ENCODE measurements around the gene SYNGR4.
"Not testable (repeated sequence)": the region's sequence is repeated elsewhere in the genome, so short reads cannot be mapped to it uniquely, and the experiment has no call there.

SYNGR4 gene, protein sequence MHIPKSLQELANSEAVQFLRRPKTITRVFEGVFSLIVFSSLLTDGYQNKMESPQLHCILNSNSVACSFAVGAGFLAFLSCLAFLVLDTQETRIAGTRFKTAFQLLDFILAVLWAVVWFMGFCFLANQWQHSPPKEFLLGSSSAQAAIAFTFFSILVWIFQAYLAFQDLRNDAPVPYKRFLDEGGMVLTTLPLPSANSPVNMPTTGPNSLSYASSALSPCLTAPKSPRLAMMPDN

DNA sequence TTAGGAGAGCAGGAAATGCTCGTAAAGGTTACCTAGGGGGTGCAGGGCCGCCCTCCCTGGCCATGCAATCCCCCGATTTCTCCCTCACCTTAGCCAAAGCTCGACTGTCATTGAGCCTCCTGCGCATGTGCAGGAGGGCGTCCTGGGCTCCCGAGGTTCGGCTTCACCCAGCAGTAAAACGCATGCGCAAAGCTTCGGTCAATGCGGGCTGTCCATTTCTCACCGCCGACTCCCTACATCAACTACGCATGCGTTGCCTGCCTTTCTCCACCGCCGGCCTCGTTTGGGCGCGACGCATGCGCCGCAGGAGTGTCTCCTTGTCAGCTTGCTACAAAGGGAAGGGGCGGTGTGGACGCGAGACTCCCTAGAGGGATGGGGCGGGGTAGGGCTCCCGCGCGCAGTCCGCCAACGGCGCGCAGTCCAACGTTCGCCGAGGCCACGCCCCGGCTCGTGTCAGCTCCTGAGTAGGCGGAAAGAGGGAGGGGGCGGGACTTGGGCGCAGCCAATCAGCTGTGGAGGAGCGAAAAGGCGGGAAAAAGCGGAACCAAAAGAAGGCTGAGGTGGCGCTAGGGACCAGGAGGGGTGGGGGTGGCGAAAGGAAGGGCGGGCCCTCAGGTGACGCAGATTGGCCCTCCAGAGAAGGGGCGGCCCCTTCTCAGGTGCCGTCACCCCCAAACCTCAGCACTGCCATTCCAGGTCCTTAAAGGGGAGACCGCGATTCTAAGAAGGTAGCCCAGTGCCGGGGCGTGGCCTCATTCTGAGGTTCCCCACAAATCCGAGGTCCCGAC is at the start of gene SYNGR4, which contains the start of gene TMEM143:
Gene SYNGR4 (plus strand): TSS at position 558 of the 788 bp plus-strand sequence. CDS start 1,476 bp downstream, outside the sequence.
Gene TMEM143 (minus strand): TSS at position 131 of the 788 bp plus-strand sequence. CDS start 20 bp downstream, at position 111.
- in situ Hi-C loops (cut with MboI; ENCODE audit: low pct_unique_long_range_greater_than_20kb, low sequenced_read_pairs), result no loop called here
- peak; percentile 100 for DNase-seq

DNA sequence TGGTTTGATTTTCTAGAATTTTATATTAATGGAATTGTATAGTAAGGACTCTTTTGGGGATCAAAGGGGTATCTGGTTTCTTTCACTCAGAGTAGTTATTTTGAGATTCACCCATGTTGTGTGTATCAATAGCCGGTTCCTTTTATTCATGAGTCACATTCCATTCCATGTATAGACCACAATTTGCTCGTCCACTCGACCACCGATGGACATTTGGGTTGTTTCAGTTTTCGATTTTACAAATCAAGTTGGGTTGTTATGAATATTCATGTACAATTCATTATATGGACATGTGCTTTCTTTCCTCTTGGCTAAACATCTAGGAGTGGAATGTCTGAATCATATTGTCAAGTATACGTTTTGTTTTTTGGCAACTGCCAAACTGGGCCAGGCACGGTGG is 48.5 kb upstream of the SYNGR4 start:
- in situ Hi-C loops (cut with MboI; ENCODE audit: low pct_unique_long_range_greater_than_20kb, low sequenced_read_pairs), result no loop called here
- no peak for DNase-seq

DNA sequence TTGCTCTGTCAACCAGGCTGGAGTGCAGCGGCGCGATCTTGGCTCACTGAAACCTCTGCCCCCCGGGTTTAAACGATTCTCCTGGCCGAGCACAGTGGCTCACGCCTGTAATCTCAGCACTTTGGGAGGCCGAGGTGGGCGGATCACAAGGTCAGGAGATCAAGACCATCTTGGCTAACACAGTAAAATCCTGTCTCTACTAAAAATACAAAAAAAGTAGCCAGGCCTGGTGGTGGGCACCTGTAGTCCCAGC is 46.5 kb upstream of the SYNGR4 start:
- DNase-seq; in situ Hi-C loops (cut with MboI; ENCODE audit: low pct_unique_long_range_greater_than_20kb, low sequenced_read_pairs): not testable (repeated sequence)

DNA sequence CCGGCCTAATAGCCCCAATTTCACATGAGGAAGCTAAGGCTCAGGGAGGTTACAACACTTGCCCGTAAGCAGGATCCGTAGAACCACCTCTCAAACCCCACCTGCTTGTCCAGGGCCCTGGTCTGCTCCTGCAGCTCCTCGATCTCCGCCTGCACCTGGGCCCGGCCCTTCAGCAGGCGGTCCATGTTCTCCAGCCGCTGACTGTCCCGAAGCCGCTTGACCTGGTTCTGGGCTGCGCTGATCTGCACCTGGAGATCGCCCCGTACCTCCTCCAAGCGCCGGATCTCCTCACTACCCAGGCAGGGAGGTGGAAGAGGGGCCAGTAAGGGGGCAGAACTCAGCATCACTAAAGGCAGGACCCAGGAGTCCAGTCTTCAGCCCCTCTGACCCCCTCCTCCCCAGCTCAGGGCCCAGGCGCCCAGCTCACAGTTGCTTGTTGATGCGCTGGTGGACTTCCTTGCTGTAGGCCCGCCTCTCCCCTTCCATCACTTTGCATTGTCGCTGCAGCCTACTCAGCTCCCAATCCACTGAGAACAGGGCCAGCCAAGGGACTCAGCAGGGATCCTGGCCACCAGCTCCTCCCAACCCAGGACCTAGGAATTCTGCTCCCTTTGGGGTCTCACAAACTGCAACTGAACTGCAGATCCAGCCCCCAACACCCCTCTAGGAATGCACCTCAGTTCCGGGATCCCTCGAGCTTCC is 45.7 kb upstream of the SYNGR4 start:
- DNase-seq, result no peak
- in situ Hi-C loops (cut with MboI; ENCODE audit: low pct_unique_long_range_greater_than_20kb, low sequenced_read_pairs), result no loop called here

DNA sequence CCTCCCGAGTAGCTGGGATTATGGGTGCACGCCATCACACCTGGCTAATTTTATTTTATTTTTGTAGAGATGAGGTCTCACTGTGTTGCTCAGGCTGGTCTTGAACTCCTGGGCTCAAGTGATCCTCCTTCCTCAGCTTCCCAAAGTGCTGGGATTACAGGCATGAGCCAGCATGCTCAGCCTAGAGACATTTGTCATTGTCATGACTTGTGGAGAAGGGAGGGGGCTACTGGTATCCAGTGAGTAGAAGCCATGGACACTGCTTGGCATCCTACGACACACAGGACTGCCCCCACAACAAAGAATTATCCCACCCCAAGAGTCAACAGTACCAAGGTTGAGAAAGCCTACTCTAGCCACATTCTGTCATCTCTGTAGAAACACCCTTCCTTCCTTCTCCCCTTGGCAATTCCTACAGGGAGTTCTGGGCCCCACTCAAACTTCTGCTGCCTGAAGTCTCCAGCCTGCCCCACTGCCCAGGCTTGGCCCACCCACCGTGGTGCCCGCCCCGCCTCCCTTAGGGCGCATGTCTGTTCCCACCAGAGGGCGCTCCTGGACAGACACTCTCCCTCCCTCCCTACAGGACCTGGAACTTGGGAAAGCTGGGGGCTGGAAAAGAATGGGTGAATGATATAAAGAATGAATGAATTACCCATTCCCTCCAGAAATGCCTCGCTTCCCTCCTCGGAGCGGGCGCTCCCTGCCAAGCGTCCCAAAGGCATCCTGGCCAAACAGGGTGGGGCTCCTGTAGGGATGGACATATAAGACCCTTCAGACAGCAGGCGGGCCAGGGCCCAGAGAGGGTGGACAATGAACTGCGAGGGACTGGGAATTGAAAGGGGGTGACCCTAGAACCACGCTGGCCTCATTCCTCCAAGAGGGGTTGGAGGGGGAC is 44.3 kb upstream of the SYNGR4 start:
- in situ Hi-C loops (cut with MboI; ENCODE audit: low pct_unique_long_range_greater_than_20kb, low sequenced_read_pairs), result no loop called here
- peak; percentile 88 for DNase-seq

DNA sequence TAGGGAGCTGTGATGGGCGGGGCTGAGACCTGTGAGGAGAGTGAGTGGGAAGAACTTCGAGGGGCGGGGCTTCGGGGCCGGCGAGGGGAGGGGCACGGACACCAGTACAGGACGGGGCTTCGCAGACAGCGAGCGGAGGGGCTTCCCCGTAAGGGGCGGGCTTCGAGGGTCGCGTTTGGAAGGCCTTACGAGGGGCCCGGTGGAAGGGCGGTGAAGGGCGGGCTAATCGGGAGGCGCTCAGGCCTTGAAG is 42.9 kb upstream of the SYNGR4 start:
- in situ Hi-C loops (cut with MboI; ENCODE audit: low pct_unique_long_range_greater_than_20kb, low sequenced_read_pairs), result no loop called here

DNA sequence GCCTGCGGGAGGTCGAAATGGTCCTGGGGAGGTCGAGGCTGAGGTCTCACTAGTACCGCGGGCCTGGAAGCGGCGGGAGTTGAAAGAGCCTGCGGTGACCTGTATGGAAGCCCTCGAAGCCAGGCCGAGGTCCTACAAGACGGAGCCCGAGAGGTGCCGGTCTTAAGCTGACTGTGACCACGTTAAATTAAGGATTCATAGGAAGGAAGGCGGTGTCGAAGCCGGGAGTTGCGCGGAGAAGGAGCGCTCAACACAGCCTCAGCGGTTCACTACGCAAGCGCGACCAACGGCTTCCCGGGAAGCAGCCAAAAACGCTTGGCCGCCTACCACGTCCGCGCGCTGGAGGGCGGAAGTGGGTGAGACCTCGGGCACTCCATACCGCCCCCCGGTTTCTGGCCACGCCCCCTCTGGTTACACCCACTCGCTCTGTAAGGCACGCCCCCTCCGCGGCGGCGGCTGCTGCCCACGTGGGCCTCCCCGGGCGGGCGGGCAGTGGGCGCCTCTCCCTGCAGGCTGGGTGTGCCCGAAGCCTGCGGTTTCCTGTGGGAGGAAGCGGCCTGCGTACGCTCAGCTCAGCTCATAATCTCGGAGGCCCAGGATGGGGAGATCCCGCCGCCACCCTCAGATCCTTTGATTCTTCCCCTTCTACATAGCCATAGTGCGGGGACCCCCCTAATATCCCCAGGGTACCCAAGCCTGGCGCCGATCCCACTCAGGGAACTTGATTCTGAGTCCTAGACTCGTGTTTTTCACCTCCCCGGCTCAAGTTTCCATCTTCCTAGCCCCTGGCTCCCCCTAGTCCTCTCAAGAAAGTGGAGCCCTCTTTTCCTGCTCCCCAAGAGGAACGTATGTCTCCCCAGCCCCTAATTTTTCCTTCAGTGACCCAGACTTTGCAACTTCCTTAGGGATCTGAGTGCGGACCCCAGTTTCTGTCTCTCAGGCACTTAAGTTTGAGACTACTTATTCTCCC is 42.3 kb upstream of the SYNGR4 start:
- in situ Hi-C loops (cut with MboI; ENCODE audit: low pct_unique_long_range_greater_than_20kb, low sequenced_read_pairs), result no loop called here
- peak; percentile 99 for DNase-seq

More for the DNA sequence above, 42.9 kb upstream of the SYNGR4 start:
- DNase-seq, result peak; percentile 93

DNA sequence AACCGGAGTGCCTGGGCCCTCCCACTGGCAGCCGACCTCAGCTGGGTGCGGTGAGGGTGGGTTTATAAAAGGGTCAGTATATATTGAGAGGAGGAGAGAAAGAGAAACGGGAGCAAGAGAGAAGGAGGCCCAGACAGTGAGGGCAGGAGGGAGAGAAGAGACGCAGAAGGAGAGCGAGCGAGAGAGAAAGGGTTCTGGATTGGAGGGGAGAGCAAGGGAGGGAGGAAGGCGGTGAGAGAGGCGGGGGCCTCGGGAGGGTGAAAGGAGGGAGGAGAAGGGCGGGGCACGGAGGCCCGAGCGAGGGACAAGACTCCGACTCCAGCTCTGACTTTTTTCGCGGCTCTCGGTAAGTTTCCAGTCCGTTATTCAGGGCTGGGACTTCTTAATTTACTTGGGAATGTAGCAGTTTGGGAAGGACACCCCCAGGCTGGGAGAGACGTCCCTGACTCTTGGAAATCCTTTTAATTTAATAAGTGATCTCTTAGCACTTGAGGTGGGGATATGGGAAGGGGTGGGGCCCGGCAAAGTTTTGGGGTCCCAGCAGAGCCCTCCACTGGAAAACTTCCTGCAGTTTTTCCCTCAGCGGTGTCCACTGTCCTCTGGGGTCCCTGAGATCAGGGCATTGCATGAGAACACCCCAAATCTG is 38.8 kb upstream of the SYNGR4 start, which contains the start of gene EMP3:
Gene EMP3 (plus strand): TSS at position 288 of the 646 bp plus-strand sequence. CDS start 1,293 bp downstream, outside the sequence.
- in situ Hi-C loops (cut with MboI; ENCODE audit: low pct_unique_long_range_greater_than_20kb, low sequenced_read_pairs), result loop anchor here (25.0 kb wide), 1 partner anchor 262 kb away; no protein-coding TSS in a partner anchor
- peak; percentile 90 for DNase-seq

DNA sequence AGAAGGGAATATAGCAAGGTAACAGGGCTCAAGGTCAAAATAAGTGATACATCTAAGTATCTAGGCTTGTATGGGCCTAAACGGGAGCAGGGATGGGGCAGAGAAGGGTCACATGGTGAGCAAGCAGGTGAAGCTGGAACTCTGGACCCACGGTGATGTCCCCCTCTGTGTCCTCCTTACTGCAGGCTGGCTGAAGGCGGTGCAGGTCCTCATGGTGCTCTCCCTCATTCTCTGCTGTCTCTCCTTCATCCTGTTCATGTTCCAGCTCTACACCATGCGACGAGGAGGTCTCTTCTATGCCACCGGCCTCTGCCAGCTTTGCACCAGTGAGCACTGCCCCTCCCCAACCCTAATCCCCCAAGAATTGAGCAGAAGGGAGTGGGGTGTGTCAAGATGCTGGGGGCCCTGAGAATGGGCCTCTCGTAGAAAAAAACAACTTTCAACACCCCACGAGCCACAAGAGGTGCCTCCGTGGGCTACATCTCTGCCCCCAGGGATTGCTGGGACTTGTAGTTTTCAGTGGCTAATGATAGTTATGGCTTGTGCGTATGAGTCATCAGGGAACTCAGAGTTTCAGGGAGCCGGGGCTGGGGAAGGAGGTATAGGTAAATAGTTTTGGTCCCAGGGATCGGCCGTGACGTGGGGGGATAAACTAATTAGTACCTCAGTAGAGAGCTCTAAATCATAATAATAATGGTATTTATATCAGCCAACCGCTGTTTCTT is 34.8 kb upstream of the SYNGR4 start:
- in situ Hi-C loops (cut with MboI; ENCODE audit: low pct_unique_long_range_greater_than_20kb, low sequenced_read_pairs), result loop anchor here (25.0 kb wide), 1 partner anchor 258 kb away; no protein-coding TSS in a partner anchor
- no peak for DNase-seq

DNA sequence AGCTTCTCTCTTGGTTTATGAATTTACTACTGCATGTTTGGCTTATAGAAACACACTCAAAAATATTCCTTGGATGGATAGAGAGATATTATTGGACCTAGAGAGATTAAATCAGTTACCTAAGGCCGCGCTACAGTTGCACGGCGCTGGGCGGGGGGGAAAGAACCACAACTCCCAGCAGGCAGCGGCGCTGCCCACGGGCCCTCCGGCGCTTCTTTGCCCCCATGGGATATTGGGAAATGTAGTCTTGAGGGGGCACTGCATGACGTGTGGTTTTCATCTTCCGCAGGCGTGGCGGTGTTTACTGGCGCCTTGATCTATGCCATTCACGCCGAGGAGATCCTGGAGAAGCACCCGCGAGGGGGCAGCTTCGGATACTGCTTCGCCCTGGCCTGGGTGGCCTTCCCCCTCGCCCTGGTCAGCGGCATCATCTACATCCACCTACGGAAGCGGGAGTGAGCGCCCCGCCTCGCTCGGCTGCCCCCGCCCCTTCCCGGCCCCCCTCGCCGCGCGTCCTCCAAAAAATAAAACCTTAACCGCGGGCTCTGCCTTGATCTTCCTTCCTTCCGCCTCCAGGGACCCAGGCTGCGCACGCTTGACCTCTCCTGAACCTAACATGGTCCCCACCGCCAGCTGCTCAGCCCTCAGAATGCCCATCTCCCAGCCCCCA is 34.0 kb upstream of the SYNGR4 start:
- in situ Hi-C loops (cut with MboI; ENCODE audit: low pct_unique_long_range_greater_than_20kb, low sequenced_read_pairs), result loop anchor here (25.0 kb wide), 1 partner anchor 257 kb away; no protein-coding TSS in a partner anchor
- peak; percentile 95 for DNase-seq

DNA sequence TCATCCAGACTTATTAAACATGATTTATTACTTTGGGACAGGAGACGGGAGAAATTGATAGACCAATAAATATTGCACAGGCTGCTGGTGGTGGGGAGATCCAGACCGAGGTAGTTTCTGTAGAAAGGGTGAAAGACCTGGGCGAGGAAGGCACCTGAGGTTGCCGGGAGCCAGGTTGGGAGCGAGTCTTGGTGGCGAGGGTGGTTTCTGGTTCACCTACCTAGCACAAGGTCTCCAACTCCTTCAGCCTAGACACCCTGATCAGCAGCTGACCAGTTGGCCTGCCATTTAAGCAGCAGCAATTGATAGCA is 31.9 kb upstream of the SYNGR4 start:
- in situ Hi-C loops (cut with MboI; ENCODE audit: low pct_unique_long_range_greater_than_20kb, low sequenced_read_pairs), result loop anchor here (25.0 kb wide), 1 partner anchor 255 kb away; no protein-coding TSS in a partner anchor
- DNase-seq, result no peak

DNA sequence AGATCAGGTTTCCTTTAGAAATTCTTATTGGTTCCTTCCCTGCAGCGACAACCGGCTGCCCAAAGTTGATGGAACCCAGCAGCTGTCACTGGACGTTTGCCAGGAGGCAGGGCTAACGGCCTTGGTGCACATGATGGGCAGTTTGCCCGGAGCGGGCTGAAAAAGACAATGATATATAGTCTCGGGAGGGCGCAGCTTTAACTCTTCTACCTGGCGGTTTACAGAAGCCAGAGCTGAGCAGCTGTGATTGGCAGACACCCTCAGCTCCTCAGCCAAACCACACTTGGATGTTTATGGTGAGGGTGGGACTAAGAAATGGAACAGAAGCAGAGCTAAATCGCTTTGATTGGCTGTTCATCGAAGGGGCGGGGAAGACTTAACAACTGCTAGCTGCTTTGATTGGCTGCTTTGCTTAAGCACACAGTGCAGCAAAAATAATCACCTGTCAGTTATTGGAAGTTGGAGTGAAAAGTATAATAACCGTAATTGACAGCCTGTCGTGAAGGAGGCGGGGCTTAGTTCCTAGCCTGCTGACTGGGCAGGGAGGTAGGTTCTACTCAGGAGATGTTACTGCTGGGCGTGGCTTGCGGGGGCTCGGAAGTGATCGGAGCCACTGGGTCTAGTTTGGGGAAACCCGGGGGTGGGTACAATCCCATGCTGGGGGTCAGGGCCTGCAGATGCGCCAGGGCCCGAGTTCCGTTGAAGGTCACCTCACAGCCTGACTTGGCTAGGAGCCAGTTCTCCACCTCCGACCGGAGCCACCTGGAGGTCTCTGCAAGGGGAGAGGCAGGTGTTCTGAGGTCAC is 31.3 kb upstream of the SYNGR4 start:
- in situ Hi-C loops (cut with MboI; ENCODE audit: low pct_unique_long_range_greater_than_20kb, low sequenced_read_pairs), result loop anchor here (25.0 kb wide), 1 partner anchor 254 kb away; no protein-coding TSS in a partner anchor
- DNase-seq, result peak; percentile 99

DNA sequence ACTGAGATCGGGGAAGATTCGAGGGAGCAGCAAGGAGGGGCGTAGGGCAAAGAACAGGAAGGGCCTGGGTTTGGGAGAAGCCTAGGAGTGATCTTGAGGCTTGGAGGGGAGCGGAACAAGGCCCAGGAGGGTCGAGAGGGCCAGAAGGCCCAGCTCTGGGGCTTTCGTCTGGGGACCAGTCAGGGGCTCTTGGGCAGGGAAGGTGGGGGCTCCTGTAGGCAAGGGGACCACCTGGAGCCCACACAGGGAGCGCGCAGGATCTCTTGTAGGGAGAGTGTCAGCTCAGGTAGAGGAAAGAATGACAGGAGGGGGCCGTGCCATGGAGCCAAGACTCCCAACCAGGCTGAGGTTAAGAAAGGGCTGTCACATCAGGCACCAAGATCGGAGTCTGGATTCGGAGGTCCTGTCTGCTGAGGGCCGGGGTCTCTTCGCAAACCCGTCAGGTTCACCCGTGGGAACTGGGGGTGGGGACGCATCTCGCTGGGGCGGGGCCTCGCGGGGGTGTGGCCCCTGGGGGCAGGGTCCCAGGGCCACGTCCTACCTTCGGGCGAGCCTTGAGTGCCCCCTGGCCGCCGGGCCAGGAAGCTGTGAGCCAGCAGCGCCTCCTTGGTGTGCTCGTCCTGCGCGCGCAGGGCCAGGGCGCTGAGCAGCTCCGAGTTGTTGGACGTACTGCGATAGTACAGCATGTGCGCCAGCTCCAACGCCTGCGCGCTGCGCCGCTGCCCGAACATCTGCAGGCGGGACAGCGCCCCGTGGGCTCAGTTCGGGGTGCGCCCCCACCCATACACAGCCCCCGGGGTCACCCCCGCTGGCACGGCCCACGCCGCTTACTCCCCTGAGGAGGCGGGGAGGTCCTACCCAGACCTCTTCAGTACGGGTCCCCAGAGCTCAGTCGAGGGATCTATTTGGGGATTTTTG is 30.4 kb upstream of the SYNGR4 start:
- in situ Hi-C loops (cut with MboI; ENCODE audit: low pct_unique_long_range_greater_than_20kb, low sequenced_read_pairs), result loop anchor here (25.0 kb wide), 1 partner anchor 254 kb away; no protein-coding TSS in a partner anchor
- DNase-seq, result peak; percentile 92

DNA sequence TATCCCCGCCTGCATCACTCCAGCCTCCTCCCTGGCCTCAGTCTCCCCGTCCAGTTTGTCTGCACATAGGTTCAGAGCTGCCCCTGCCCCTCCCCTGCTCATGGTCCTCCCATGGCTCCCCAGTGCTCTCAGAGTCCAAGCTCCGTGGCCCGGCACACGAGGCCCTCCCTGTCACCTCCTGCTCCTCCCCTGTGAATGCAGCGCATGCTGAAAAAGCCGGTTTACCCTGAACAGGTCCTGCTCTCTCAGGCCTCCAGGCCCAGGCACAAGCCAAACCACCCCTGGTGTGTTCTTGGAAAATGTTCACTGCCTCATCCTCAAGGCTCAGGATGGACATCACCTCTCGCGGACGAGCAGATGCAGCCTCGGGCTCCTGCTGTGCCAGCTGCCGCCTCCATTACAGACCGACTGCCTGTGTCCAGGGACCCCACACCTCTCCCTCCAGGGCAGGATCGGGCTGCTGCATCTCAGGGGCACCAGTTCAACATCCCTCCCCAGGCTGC is 25.9 kb upstream of the SYNGR4 start:
- no peak for DNase-seq
- in situ Hi-C loops (cut with MboI; ENCODE audit: low pct_unique_long_range_greater_than_20kb, low sequenced_read_pairs), result loop anchor here (25.0 kb wide), 1 partner anchor 249 kb away; no protein-coding TSS in a partner anchor
